ENCODE measurements around the gene HPSE2. TPM values are rescaled to one million over a fixed set of nuclear protein-coding genes. Genes with fewer than 3 reads are reported as not detected.
A peak's percentile ranks its signal among the peaks of the same experiment; 100 is the strongest.

Gene HPSE2
- total RNA-seq, 1 donor from 2014 or later = not detected

DNA sequence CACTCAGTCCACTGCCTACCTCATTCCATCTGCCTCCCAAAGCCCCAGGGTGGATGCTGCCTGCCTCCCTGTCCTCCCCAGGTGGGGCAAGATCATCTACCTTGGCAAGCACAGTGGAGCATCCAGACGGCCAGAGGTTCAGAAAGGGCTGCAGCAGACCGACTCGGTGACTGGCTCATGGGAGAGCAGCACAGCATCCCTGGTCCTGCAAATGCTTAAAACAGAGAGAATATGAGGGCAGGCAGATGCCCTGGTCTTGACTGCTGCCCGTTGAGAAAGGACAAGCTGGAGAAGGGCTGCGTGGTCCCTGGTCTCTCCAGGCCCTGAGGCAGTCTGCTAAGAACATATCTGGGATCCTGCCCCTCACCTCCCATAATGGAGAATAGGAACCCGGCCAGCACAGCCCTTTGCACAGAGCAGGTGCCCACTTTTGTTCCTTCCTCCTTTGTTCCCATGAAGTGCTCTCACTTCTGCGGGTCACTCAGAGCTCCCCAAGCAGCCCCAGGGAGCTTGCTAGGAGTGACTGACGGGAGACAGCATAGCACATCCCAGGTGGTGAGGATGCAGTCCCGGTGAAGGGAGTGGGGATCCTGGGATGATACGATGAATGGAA is 790.3 kb downstream of the HPSE2 start:
- TF ChIP-seq, protein P1, sequence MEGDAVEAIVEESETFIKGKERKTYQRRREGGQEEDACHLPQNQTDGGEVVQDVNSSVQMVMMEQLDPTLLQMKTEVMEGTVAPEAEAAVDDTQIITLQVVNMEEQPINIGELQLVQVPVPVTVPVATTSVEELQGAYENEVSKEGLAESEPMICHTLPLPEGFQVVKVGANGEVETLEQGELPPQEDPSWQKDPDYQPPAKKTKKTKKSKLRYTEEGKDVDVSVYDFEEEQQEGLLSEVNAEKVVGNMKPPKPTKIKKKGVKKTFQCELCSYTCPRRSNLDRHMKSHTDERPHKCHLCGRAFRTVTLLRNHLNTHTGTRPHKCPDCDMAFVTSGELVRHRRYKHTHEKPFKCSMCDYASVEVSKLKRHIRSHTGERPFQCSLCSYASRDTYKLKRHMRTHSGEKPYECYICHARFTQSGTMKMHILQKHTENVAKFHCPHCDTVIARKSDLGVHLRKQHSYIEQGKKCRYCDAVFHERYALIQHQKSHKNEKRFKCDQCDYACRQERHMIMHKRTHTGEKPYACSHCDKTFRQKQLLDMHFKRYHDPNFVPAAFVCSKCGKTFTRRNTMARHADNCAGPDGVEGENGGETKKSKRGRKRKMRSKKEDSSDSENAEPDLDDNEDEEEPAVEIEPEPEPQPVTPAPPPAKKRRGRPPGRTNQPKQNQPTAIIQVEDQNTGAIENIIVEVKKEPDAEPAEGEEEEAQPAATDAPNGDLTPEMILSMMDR (IDR thresholded peaks at IDR 0.05; ENCODE audit: unreplicated experiment) = no peak
- Mint-ChIP-seq H3K27ac (ENCODE audit: unreplicated experiment) (no peak overlapping the region), H3K4me1 (ENCODE audit: unreplicated experiment) (peaks cover 5% of the 10 kb centered on the region), H3K27me3 (ENCODE audit: unreplicated experiment) (peaks cover 7% of the 10 kb centered on the region), H3K9me3 (ENCODE audit: unreplicated experiment) (no peaks in the 10 kb centered on the region), H3K4me3 (ENCODE audit: unreplicated experiment) (peak overlapping the region; percentile 83), H3K36me3 (ENCODE audit: low read depth, unreplicated experiment) (peaks cover 22% of the 10 kb centered on the region)
- no peak for DNase-seq (ENCODE audit: low spot score)

DNA sequence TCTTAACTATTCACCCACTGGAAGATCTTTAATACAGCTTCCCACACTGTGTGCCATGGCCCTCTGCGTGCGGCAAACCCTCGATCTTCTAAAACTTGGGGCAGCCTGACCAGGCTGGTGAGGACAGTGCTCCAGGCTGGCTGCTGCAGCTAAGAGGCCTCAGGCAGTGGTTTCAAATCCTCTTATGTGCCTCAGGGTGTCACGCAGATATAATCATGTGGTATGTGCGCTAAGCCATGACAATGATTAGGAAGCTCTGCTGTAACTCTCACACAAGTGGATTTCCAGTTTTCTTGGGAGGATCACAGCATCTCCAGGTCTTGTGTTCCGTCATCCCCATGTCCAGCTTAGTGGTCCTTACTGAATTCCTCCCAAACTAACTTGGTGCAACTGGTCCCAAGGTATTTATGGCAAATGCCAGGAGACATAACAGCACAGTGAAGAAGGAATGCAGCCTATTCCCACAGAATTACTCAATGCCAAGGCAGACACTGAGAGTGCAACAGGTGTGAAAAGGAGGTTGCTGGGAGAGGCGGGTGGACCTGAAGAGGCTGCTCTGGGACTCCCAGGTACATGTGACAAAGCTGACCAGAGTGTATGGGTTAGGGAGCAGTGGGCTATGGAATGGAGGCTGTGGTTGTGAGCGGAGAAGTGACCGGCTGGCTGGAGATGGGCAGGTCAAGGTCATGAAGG is 791.2 kb downstream of the HPSE2 start:
- peaks cover 28% of the 10 kb centered on the region for H3K36me3 Mint-ChIP-seq (ENCODE audit: low read depth, unreplicated experiment)
- H3K4me3 Mint-ChIP-seq (ENCODE audit: unreplicated experiment) = peak overlapping the region; percentile 72
- TF ChIP-seq, protein P1 (IDR thresholded peaks at IDR 0.05; ENCODE audit: unreplicated experiment) = no peak
- H3K4me1 Mint-ChIP-seq (ENCODE audit: unreplicated experiment) = peaks cover 5% of the 10 kb centered on the region
- no peak for DNase-seq (ENCODE audit: low spot score)
- no peak overlapping the region for H3K27ac Mint-ChIP-seq (ENCODE audit: unreplicated experiment)
- no peaks in the 10 kb centered on the region for H3K9me3 Mint-ChIP-seq (ENCODE audit: unreplicated experiment)
- H3K27me3 Mint-ChIP-seq (ENCODE audit: unreplicated experiment) = peaks cover 7% of the 10 kb centered on the region

DNA sequence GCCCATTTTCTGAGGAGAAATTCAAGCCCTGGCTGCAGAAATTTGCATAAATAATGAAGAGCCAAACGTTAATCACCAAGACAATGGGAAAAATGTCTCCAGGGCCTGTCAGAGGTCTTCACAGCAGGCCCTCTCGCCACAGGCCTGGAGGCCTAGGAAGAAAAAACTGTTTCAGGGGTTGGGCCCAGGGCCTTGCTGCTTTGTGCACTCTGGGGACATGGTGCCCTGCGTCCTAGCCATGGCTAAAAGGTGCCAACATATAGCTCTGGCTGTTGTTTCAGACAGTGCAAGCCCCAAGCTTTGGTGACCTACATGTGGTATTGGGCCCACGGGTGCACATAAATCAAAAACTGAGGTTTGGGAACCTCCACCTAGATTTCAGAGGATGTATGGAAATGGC is 796.9 kb downstream of the HPSE2 start:
- H3K27ac Mint-ChIP-seq (ENCODE audit: unreplicated experiment) = no peak overlapping the region
- no peak overlapping the region for H3K4me3 Mint-ChIP-seq (ENCODE audit: unreplicated experiment)
- H3K27me3 Mint-ChIP-seq (ENCODE audit: unreplicated experiment) = peaks cover 2% of the 10 kb centered on the region
- TF ChIP-seq, protein P1 (IDR thresholded peaks at IDR 0.05; ENCODE audit: unreplicated experiment) = no peak
- H3K4me1 Mint-ChIP-seq (ENCODE audit: unreplicated experiment) = peaks cover 5% of the 10 kb centered on the region
- no peak for DNase-seq (ENCODE audit: low spot score)
- H3K36me3 Mint-ChIP-seq (ENCODE audit: low read depth, unreplicated experiment) = peaks cover 51% of the 10 kb centered on the region
- H3K9me3 Mint-ChIP-seq (ENCODE audit: unreplicated experiment) = no peaks in the 10 kb centered on the region

DNA sequence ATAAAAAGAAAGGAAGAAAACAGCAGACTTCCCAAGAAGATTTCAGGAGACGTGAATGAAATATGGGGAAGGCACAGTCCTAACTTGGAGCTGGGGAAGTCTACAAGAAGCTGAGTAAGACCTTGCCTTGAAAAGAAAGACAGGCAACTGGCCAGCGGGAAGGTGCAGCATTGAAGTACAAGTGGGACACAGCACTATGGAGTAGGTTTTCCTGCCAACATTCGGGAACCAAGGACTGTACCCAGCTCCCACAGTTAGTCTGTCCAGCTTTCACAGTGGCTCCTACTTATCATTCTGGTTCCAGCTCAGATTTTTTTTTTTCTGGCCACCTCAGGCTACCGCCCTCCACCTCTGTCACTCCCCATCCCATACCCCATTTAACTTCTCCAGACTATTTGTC is 798.9 kb downstream of the HPSE2 start:
- Mint-ChIP-seq H3K4me1 (ENCODE audit: unreplicated experiment) (peaks cover 5% of the 10 kb centered on the region), H3K36me3 (ENCODE audit: low read depth, unreplicated experiment) (peaks cover 60% of the 10 kb centered on the region), H3K27ac (ENCODE audit: unreplicated experiment) (no peak overlapping the region), H3K4me3 (ENCODE audit: unreplicated experiment) (no peak overlapping the region), H3K9me3 (ENCODE audit: unreplicated experiment) (peaks cover 4% of the 10 kb centered on the region), H3K27me3 (ENCODE audit: unreplicated experiment) (peaks cover 2% of the 10 kb centered on the region)
- no peak for DNase-seq (ENCODE audit: low spot score)
- TF ChIP-seq, protein P1 (IDR thresholded peaks at IDR 0.05; ENCODE audit: unreplicated experiment) = no peak

DNA sequence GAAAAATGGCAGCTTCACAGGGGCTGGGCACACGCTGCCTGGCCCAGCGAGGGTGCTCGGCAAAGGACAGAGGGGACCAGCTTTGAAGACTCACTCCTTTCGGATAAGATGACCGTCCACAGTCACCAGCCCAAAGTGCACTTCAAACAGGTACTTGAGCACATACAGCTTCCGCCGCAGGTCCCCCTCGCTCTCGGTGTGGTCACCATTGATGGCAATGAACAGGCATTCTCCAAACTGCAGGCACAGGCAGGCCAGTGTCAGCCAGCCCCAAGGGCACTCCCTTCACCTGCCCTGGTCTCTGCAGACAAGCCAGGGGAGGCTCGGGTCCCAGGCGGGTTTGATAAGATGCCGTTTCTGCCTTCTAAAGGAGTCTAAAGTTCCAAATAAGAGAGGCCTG is 800.5 kb downstream of the HPSE2 start:
- H3K27ac Mint-ChIP-seq (ENCODE audit: unreplicated experiment) = no peak overlapping the region
- peaks cover 5% of the 10 kb centered on the region for H3K9me3 Mint-ChIP-seq (ENCODE audit: unreplicated experiment)
- H3K36me3 Mint-ChIP-seq (ENCODE audit: low read depth, unreplicated experiment) = peaks cover 70% of the 10 kb centered on the region
- peaks cover 5% of the 10 kb centered on the region for H3K4me1 Mint-ChIP-seq (ENCODE audit: unreplicated experiment)
- no peak for DNase-seq (ENCODE audit: low spot score)
- TF ChIP-seq, protein P1 (IDR thresholded peaks at IDR 0.05; ENCODE audit: unreplicated experiment) = no peak
- no peak overlapping the region for H3K4me3 Mint-ChIP-seq (ENCODE audit: unreplicated experiment)
- H3K27me3 Mint-ChIP-seq (ENCODE audit: unreplicated experiment) = peaks cover 3% of the 10 kb centered on the region

All from endothelial cell (in vitro differentiated cells).